ENCODE results near the gene CNGB1. TPM values are rescaled to one million over a fixed set of nuclear protein-coding genes. Genes with fewer than 3 reads are reported as not detected.

Gene CNGB1
- total RNA-seq, 1 experiment from 2014 or later: not detected

DNA sequence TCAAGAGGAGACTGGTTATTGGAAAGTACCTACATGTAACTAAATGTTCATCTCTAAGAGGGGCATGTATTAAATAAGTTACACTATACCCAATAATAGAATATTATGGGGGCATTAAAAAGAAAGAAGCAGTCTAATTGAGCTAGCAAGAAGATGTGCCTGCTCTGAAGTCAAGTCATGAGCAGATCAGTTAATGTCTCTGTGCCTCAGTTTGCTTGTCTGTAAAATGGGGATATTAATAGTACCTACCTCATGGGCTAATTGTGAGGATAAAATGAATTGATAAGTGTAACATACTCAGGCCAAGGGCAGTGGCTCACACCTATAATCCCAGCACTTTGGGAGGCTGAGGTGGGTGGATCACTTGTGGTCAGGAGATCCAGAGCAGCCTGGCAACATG is 3.0 kb downstream of the CNGB1 start:
- H3K4me3 ChIP-seq (ENCODE audit: low read depth, low read length, poor library complexity, severe bottlenecking): no peak overlapping the region
- no peak for DNase-seq (ENCODE audit: low spot score)
- no peaks in the 10 kb centered on the region for H3K9me3 ChIP-seq (ENCODE audit: low read depth, low read length, poor library complexity, severe bottlenecking)
- H3K27ac ChIP-seq (ENCODE audit: low read depth, low read length, poor library complexity, severe bottlenecking): no peak overlapping the region
- H3K4me1 ChIP-seq (ENCODE audit: insufficient read depth, low read length, poor library complexity, severe bottlenecking): no peaks in the 10 kb centered on the region
- H3K27me3 ChIP-seq (replicated peaks; ENCODE audit: insufficient read depth, low read depth, low read length, poor library complexity): no peaks in the 10 kb centered on the region
- no TSS peak for BruUV-seq (replicated peaks)
- no peaks in the 10 kb centered on the region for H3K36me3 ChIP-seq (ENCODE audit: insufficient read depth, low read length, poor library complexity, severe bottlenecking)
- ChIA-PET CTCF (interaction anchor here (0.6 kb wide), 1 partner anchor 319 kb away, joined by 6 read pairs; no protein-coding TSS in a partner anchor), POLR2A (ENCODE audit: low non-redundant PET) (interaction anchor here (0.6 kb wide), 1 partner anchor 31 kb away, joined by 4 read pairs; no protein-coding TSS in a partner anchor)
- intact Hi-C loops (cut with micrococcal nuclease; ENCODE audit: unreplicated experiment): no loop called here
- no peak for TF ChIP-seq EZH2 (IDR thresholded peaks at IDR 0.05; ENCODE audit: borderline replicate concordance, low read depth, low read length, poor library complexity, severe bottlenecking)
- TF ChIP-seq, protein P1, sequence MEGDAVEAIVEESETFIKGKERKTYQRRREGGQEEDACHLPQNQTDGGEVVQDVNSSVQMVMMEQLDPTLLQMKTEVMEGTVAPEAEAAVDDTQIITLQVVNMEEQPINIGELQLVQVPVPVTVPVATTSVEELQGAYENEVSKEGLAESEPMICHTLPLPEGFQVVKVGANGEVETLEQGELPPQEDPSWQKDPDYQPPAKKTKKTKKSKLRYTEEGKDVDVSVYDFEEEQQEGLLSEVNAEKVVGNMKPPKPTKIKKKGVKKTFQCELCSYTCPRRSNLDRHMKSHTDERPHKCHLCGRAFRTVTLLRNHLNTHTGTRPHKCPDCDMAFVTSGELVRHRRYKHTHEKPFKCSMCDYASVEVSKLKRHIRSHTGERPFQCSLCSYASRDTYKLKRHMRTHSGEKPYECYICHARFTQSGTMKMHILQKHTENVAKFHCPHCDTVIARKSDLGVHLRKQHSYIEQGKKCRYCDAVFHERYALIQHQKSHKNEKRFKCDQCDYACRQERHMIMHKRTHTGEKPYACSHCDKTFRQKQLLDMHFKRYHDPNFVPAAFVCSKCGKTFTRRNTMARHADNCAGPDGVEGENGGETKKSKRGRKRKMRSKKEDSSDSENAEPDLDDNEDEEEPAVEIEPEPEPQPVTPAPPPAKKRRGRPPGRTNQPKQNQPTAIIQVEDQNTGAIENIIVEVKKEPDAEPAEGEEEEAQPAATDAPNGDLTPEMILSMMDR (conservative IDR thresholded peaks at IDR 0.05; ENCODE audit: low read depth, low read length): no peak

DNA sequence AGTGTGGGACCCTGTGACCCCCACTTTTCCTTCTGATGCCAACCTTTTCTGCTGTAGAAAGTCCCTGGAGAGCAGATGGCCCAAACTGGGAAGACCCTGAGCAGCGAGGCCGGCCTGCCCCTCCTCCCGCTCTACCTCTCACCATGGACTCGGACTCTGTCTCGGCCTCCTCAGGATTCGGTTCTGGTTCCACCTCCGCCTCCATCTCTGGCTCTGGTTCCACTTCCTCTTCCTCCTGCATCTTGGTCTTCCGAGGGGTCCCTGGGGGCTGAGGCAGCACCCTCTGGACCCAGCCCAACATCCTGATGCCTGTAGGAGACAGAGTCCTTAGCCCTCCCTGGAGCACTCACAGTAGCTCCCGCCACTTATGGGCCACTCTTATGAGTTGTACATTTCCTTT is 3.9 kb downstream of the CNGB1 start:
- no peak for DNase-seq (ENCODE audit: low spot score)
- Histone ChIP-seq H3K27ac (ENCODE audit: low read depth, low read length, poor library complexity, severe bottlenecking) (no peak overlapping the region), H3K4me1 (ENCODE audit: insufficient read depth, low read length, poor library complexity, severe bottlenecking) (no peaks in the 10 kb centered on the region), H3K27me3 (replicated peaks; ENCODE audit: insufficient read depth, low read depth, low read length, poor library complexity) (no peaks in the 10 kb centered on the region), H3K36me3 (ENCODE audit: insufficient read depth, low read length, poor library complexity, severe bottlenecking) (no peaks in the 10 kb centered on the region), H3K9me3 (ENCODE audit: low read depth, low read length, poor library complexity, severe bottlenecking) (no peaks in the 10 kb centered on the region), H3K4me3 (ENCODE audit: low read depth, low read length, poor library complexity, severe bottlenecking) (no peak overlapping the region)
- ChIA-PET POLR2A (ENCODE audit: low non-redundant PET) (no interaction called here), CTCF (no interaction called here)
- BruUV-seq (replicated peaks): no TSS peak
- intact Hi-C loops (cut with micrococcal nuclease; ENCODE audit: unreplicated experiment): no loop called here
- TF ChIP-seq, protein P1 (conservative IDR thresholded peaks at IDR 0.05; ENCODE audit: low read depth, low read length): no peak
- TF ChIP-seq EZH2 (IDR thresholded peaks at IDR 0.05; ENCODE audit: borderline replicate concordance, low read depth, low read length, poor library complexity, severe bottlenecking): no peak

DNA sequence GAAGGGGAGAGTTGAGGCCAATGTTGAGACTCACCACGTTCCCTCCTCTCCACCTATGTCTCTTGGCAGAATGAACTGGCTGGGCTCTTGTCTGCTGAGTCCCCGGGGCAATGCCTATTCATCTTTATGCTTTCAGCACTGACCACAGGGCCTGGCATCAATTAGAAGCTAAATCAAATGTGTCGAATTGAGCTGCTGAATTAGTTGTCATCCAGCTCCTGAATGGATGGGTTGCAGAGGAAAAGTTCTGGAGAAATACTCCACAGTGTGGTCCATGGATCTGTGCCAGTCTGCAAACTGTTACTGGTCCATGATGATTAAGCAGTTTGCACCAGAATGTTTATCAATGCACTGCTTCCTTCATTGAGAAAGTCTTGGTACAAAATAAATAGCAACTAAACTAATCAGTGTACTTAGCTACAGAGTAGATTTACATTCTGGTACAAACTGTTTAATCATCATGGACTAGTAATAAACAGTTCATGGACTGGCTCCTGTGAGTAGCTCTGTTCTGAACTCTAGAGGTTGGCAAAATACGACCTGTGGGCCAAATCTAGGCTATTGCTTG is 4.6 kb downstream of the CNGB1 start:
- BruUV-seq (replicated peaks): no TSS peak
- H3K27ac ChIP-seq (ENCODE audit: low read depth, low read length, poor library complexity, severe bottlenecking): no peak overlapping the region
- intact Hi-C loops (cut with micrococcal nuclease; ENCODE audit: unreplicated experiment): no loop called here
- no peaks in the 10 kb centered on the region for H3K4me1 ChIP-seq (ENCODE audit: insufficient read depth, low read length, poor library complexity, severe bottlenecking)
- POLR2A ChIA-PET (ENCODE audit: low non-redundant PET): interaction anchor here (0.5 kb wide), 1 partner anchor 711 kb away, joined by 7 read pairs; no protein-coding TSS in a partner anchor
- CTCF ChIA-PET: no interaction called here
- no peaks in the 10 kb centered on the region for H3K27me3 ChIP-seq (replicated peaks; ENCODE audit: insufficient read depth, low read depth, low read length, poor library complexity)
- no peak for TF ChIP-seq EZH2 (IDR thresholded peaks at IDR 0.05; ENCODE audit: borderline replicate concordance, low read depth, low read length, poor library complexity, severe bottlenecking)
- TF ChIP-seq, protein P1 (conservative IDR thresholded peaks at IDR 0.05; ENCODE audit: low read depth, low read length): no peak
- H3K36me3 ChIP-seq (ENCODE audit: insufficient read depth, low read length, poor library complexity, severe bottlenecking): no peaks in the 10 kb centered on the region
- no peak for DNase-seq (ENCODE audit: low spot score)
- no peak overlapping the region for H3K4me3 ChIP-seq (ENCODE audit: low read depth, low read length, poor library complexity, severe bottlenecking)
- H3K9me3 ChIP-seq (ENCODE audit: low read depth, low read length, poor library complexity, severe bottlenecking): no peaks in the 10 kb centered on the region

All from A673 (cell line).